Suppressor macrophage (primary cell): Measurements from ENCODE around the gene LRRK1.
A peak's percentile ranks its signal among the peaks of the same experiment; 100 is the strongest.

Source experiments
- DNase-seq, 4 experiments: peaks; one replicate each; pipeline ENCODE4 v3.0.0-alpha.2; 2020 to 2022

The LRRK1 gene

DNA sequence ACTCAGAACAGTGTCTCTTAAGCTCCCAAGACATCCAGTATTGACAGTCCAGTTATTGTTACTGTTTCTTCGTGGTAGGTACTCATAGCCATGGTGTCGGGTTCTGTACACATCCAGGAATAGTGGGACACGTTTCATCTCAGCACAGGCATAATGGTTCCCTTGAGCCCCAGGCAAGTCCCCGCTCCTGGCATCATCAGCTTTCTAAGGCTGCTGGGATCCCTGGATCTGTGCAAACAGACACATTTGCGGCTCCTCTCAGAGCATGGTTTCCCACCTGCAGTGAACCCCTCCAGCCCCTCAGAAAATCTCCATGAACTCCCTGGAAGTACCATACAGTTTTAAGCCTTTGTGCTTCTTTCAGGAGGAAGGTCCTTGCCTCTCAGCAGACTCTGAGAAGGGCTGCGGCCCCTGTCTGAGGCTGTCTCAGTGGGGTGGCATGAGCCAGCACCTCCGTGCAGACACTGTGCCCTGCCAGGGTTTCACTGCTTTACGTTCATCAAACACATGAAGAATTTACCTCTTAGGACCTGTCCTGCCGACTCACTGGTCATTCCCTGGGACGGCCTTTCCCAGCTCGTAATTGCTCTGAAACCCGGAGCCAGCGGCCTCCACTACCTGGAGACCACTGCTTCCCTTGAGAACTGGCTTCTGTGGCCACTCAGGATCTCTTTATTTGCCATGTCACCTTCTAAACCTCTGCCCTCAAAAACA is 124.9 kb downstream of the LRRK1 start:
- DNase-seq: no peak

DNA sequence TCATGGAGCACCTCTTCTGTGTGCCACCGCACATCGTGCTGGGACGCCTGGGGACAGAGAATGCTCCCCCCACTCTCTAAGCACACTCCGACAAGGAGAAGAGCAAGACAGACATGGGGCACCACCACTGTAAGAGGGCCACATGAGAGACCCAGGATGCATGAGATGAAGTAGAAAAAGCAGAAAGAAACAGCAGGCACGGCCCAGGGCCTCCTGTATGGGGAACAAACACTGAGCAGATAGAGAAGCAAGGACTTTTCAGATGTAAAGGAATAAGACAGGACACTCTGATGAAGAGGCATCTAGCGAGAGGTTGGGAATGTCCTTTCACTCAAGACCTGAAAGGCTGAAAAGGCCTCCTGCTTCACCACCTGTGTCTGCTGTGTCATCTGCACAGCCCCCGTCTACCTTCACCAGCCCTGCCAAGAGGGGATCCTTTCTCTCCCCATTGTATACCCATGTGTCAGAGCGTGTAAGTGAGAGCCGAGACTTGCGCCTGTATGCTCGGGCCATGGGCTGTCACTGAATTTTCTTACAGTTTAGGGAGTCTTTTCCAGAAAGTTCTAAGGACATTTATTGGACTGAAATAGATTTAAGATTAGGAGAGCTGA is 125.6 kb downstream of the LRRK1 start:
- DNase-seq: no peak

DNA sequence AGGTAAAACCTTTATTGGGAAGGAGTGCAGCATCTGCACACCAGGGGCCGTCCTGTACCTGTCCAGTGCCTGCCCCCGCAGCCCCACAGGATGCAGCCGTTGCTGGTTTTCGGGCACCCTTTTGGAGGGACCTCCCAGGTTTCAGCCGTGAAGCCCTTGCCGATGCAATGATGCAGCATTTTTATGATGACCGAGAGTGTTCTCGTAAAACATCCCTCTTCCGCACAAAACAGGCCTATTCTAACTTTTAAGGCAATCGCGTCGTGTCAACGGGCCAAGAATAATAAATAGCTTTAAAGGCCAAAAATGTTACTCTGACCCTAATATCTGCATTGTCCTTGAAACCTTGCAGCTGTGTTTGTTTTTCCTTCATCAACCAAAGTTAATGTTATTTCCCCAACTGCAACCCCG is 126.1 kb downstream of the LRRK1 start:
- DNase-seq: no peak

DNA sequence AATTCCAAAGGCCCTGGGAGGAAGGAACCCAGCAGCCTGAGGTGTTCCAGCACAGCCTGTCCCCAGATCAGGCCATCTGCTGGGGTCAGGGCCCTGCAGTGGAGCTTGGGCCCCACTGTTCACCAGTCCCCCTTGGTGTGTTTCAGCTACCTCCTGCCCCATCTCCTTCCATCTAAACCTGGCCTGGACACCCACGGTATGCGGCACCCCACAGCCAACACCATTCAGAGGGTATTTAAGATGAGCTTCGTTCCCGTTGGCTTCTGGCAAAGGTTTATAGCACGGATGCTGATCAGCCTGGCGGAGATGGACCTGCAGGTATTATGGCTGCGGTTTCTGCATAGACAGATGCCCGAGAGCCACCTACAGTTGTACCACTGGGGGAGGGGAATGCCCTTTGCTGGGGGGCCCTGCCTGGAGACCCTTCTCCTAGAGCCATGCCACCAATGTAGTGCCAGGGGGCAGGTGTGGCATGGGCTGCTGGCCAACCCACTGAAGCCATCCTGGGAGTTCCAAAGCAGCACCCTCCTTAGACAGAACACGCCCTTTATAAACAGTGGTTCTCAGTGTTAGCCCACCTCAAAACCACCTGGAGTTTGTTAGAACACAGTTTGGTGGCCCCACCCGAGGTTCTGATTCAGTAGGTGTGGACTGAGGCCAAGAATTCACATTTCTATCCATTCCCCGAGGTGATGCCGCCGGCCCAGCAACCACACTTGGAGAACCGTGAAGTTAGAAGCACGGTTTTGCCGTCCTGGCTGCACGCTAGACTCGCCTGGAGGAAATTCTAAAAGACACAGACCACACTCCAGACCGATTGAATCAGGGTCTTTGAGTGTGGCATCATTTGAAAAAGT is 126.9 kb downstream of the LRRK1 start:
- no peak for DNase-seq

DNA sequence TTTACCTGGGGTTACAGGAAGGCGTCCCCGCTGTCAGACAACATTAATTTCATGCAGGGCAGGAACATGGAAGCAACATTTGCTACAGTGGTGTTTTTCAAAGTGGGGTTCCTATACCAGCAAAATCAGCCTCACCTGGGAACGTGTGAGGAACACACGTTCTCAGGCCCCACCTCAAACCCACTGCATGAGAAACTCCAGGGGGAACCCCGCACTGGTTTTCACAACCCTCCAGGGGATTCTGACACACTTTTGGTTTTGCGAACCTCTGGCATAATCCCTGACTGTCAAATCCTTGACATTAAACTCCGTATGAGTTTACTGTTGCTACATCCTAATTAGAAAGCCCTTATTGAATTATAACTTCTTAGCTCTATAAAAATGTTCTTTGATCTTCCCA is 127.7 kb downstream of the LRRK1 start:
- no peak for DNase-seq

DNA sequence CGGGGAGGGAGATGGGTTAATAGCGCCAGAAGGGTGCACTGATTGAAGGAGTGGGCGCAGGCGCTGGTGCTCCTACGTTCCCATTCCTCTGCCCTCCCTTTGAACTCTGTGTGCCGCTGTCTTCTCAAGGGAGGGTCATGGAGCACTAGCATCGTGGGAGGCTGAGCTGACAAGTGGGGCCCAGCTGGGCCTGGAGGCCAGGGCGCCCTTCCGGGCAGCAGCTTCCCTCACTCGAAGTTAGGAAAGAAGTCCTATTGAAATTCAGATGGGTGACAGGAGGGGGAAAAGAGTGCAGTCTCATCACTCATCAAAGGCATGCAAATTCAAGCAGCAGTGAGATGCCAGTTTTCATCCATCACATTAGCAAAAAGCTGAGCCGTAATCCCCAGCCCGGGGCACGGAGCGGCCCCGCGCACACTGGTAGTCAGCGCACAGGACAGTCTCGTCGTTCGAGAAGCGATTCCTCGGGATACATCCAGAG is 128.2 kb downstream of the LRRK1 start:
- no peak for DNase-seq

DNA sequence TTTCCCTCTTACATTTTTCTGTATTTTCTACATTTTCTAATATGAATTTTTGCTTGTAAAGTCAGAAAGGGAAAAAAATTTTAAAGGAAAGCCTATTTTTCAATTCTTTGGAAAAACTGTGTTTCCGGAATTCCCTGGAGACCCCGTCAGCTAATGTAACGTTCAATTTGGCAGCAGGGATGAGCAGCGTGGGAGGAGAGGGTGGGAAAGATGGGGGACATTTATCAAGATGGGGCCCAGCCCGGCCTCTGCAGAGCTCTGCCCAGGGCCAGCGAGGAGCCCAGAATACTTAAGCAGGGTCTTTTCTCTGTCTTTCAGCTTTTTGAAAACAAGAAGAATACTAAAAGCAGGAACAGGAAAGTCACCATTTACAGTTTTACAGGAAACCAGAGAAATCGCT is 129.0 kb downstream of the LRRK1 start:
- no peak for DNase-seq

DNA sequence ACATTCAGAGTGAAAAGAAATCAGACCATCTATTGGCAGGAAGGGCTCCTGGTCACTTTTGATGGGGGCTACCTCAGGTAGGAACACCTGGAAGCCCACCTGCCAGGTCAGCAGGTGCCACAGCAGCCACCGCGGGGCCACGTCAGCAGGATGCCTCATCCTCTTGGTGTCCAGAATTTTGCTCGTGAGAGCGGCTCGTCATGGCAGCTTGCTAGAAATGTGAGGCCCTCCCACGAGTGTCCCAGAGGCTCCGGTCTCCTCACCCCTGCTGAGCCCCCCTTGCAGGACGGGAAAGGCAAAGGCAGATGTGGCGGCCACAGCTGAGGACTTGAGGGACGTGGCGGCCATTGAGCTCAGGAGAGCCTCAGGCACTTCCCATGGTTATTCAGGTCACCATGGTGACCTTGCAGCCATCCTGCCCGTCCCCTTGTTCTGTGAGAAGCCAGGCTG is 129.4 kb downstream of the LRRK1 start:
- DNase-seq: no peak

DNA sequence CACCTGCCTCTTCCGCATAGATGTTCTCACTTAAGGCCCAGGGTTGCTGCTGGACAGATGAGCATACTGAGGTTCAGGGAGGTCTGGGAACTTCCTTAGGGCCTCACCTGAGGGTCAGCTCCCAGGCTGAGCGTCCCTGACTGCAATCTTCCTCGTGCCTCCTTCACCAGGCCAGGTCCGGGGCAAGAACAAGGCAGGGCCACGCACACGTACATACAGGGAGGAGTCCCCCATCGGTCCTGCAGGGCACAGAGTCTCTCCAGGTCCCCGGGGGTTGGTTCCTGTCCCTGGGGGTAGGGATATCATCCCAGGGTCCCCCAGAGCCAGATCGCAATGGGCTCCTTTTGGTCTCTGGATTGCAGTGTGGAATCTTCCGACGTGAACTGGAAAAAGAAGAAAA is 130.1 kb downstream of the LRRK1 start:
- DNase-seq: no peak

DNA sequence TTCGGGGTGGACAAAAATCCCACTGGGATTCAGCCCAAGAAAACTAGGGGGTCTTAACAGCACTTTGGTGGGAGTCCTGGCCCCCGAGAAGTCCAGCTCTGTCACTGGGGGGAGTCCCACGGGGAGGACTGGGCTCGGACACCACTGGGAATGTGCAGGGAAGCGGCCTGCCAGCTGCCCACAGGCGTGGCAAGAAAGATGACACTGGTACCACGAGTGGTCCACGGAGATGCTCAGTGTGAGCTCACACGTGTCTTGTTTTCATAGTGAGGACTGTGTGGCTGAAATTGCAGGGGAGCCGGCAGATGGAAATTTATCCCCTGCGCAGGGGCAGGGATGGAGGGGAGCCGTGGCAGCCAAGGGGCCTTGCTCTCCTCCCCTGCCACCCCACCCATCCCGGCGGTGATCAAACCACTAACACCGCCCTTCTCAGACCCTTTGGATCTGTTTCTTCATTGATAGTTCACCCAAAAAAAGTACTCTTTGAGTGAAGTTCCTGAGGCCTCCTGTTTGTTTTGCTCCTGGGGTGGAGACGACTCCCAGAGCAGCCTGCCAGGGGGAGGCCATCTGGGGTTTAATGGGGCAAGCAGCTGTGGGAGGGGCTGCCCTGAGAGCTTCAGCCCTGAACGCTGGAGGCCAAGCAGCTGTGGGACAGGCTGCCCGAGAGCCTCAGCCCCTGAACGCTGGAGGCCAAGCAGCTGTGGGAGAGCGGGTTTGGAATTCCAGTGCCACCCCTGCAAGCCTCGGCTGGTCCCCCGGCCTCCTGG is 130.9 kb downstream of the LRRK1 start:
- DNase-seq: no peak

DNA sequence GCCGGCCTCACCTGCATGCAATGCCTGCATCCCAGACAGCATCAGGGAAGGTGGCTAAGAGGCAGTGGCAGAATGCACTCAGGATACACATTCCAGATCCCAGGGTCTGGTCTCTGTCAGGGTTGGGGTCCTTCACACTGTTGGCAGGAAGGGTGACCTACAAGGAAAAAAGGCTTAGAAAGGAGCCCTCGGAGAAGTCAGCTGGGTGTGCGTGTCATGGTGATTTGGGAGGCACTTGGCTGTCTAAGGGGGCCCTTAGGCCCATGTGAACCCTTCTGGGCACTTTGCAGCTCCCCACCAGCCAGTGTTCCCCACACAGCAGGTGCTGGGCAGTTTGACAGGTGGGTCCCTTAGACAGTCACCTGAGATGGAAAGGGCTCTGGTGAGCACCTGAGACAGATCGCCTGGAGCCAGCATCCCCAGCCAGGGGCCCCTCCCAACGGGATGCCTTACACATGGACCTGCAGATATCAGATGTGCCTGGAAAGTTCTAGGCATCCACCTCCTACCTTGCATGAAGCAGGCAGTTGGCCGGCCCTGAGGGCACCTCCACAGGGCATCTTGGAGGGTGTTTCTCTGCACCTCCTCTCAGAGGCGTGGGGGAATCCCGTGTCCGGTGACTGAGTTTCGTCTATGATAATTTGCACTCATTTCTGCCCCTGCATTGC is 131.6 kb downstream of the LRRK1 start:
- no peak for DNase-seq

DNA sequence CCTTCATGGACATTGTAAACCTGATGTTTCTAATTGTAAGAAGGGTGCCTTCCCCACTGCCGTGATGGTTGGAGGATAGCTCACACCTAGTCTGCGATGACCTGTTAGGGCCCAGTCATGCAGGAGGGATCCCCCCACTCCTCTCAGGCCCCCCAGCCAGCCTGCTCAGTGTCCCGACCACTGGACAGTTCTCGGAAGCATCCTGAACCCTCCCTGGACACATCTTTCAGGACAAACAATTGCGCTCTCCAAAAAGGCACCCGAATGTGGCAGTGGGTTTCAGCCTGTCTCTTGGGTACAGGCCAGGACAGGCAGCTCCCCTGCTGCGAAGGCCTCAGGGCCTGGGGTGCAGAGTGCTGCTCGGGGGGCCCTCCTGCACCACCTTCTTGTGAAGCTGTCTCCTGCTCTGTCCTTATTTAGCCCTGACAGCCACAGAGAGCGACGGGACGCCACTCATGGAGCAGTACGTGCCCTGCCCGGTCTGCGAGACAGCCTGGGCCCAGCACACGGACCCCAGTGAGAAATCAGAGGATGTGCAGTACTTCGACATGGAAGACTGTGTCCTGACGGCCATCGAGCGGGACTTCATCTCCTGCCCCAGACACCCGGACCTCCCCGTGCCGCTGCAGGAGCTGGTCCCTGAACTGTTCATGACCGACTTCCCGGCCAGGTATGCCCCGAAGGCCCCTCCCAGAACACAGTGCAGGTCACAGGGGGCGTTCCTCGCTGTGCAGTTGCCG is 132.3 kb downstream of the LRRK1 start:
- no peak for DNase-seq

DNA sequence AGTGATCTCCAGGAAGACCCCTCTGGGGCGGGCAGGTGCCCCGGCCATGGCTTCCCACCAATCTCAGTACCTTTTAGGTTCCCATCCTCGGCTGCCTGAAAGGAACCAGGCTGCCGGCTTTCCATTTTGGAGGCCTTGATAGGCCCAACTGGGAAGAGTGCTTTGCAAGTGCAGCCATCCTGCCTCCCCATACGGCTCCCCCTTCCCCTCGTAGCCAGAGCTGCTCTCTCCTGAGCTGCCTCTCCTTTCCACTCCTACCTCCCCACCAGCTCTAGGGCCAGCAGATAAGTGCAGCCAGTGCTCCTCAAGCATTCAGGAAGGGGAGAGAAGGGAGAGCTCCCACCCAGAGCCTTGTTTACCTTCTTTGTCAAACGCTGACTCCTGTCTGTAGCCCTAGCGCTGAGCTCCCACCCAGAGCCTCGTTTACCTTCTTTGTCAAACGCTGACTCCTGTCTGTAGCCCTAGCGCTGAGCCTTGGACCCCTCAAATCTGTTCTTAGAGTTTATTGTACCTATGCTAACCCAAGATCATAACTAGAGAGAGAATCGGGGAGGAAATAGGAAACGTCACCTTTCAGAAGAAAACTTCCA is 133.0 kb downstream of the LRRK1 start:
- DNase-seq: no peak

DNA sequence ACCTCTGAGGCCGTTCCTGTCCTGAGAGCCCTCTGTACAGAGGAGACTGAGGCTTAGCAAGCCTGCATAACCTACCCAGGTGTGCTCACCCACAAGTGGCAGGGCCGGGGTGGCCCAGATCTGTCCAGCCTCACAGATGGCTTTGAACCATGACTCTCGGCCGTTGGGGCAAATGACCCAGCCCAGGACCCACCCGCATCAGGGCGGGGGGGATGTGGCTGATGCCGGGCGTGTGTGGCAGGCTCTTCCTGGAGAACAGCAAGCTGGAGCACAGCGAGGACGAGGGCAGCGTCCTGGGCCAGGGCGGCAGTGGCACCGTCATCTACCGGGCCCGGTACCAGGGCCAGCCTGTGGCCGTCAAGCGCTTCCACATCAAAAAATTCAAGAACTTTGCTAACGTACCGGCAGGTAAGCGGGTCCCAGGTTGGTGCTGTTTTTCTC is 133.5 kb downstream of the LRRK1 start:
- DNase-seq: no peak

DNA sequence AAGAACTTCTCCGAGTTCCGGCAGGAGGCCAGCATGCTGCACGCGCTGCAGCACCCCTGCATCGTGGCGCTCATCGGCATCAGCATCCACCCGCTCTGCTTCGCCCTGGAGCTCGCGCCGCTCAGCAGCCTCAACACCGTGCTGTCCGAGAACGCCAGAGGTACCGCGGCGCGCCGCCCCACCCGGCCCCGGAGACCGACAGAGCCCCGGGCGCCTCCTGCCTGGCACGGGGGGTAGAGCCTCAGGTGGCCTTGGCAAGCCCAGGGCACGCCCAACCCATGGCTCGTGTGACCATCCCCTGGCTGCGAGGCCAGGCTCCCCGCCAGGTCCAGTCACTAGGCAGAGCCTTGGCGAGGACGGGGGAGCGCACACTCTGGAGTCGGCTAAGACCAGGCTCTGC is 134.1 kb downstream of the LRRK1 start:
- DNase-seq: no peak

DNA sequence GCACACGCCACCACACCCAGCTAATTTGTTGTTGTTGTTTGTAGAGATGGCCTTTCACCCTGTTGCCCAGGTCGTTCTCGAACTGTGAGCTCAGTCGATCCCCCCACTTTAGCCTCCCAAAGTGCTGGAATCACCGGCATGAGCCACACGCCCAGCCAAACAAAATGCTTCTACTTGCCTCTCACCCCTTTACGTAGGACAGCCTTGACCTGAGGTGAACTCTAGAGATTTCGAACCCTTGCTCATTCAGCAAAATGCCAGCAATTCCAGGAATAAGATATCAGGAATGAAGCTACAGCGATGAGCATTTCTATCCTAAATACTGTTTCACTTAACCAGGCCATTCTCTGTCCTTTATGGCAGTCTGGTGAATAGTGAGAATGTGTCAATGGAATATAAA is 135.0 kb downstream of the LRRK1 start:
- DNase-seq: no peak

DNA sequence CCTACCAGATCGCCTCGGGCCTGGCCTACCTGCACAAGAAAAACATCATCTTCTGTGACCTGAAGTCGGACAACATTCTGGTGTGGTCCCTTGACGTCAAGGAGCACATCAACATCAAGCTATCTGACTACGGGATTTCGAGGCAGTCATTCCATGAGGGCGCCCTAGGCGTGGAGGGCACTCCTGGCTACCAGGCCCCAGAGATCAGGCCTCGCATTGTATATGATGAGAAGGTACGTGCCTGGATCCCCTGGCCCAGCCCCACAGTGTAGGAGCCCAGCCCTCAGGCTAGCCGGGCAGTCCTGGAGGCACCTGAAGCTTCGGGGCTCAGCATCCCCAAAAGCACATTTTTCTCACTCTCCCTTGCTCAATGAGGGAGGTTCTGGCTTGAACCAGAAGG is 135.8 kb downstream of the LRRK1 start:
- DNase-seq: no peak

DNA sequence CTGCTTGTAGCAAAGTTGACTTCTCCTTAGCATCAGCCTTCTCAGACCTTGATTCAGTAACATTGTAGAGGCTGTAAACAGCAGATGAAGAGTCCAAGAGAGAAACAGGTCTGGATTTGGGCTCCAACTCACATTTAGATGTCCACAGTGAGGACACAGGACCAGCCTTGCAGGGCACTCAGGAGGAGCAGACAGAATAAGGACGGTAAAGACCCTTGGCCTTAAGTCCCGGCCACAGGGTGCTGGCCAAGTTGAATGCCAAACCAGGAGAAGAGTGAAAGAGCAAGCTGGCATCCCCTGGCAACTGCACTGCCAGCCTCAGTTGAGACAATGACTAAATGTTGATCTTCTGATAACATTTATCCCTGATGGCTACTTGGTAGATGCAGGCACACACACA is 136.3 kb downstream of the LRRK1 start:
- no peak for DNase-seq

DNA sequence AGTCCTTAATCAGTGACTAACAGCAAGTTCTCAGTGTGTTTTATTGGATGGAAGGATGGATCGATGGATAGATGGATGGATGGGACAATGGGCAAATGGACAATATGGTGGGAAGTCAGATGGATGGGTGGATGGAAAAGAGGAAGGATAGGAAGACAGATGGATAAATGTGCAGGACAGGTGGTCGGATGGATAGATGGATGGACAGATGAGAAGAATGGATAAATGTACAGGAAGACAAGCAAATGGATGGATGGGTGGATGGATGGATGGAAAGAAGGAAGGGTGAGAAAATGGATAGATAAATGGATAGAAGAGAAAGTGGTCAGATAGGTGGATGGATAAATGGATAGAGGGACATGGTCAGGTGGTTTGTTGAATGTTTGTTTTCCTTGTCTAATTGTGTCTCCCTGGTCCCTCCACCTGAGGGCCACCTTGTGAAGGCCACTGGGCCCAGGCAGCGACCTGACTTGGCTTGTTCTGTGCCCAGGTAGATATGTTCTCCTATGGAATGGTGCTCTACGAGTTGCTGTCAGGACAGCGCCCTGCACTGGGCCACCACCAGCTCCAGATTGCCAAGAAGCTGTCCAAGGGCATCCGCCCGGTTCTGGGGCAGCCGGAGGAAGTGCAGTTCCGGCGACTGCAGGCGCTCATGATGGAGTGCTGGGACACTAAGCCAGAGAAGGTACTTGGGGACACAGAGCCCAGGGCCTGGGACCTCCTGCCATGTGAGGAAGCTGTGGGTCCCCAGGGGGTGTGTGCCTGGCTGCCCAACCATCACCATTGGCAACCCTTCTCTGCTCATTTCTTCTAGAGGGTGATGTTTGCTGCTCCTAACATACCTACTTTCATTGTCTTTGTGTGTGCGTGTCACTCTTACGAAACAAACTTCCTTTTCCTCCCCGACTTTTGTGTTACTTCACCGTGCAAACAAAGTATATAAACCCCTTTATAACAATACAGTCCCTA is 137.5 kb downstream of the LRRK1 start:
- DNase-seq: peak in 1 of 4 experiments; percentile 6
